Kasumi-1 (cell line): ENCODE measurements around the gene VPS26A.

Experiments
- DNase-seq, 2 experiments: peaks; one replicate each; lab custom pipeline; 2025; lab: John Stamatoyannopoulos, UW

Gene VPS26A

DNA sequence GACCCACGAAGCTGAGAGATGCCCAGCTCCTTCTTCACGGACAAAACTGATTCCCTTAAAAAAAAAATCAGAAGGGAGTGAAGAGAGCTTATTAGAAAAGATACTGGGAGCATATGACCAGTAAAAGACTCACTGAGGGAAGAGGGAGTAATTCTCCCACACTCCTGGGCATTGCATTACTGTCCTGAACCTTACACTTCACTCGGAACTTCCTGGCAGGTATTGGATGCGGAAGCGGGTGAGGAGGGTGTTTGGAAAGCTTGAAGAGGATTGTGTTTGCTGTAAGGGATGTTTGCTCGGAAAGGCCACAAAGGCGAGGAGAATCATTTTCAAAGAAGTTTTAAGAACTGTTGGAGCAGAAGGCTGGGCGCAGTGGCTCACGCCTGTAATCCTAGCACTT is 96.5 kb downstream of the VPS26A start:
- DNase-seq: no peak
